ENCODE data around the gene EZH1. TPM values are rescaled to one million over a fixed set of nuclear protein-coding genes. Genes with fewer than 3 reads are reported as not detected.
"Not testable (repeated sequence)": the region's sequence is repeated elsewhere in the genome, so short reads cannot be mapped to it uniquely, and the experiment has no call there.

EZH1 gene
- total and polyA plus RNA-seq, 2 experiments from 2014 or later, result 22.7 to 33.8 TPM

DNA sequence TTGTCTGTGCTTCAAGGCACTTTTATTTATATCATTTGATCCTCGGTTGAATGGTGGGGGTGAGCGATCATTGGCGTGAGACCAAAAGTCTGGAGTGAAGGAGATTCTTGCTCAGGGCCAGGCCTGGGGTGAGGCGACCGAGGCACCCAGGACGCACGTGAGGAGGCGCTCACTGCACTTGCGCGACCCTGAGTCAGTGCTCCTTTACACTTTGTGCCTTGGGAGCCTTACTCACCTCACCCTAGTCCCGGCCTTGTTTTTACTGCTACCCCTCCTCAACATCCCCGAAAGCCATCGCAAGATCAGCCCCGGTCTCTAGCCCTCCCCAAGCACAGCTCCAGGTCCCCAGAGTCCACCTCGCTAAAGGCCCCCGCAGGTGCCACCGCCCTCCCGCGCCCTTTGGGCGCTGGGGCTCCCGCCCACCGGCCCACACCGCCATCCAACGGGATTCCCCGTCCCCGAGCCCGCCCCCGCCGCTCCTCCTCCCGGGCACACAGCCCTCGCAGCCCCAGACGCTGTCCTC lies 496 bp downstream of the EZH1 start:
- Histone ChIP-seq H3K4me1 (ENCODE audit: low read depth) (peaks cover 10% of the 10 kb centered on the region), H3K27me3 (no peaks in the 10 kb centered on the region), H3K27ac (peak overlapping the region; percentile 96), H3K9me3 (ENCODE audit: low read depth) (no peaks in the 10 kb centered on the region), H3K4me3 (peak overlapping the region; percentile 76), H3K36me3 (no peaks in the 10 kb centered on the region)
- TF ChIP-seq, protein P1, sequence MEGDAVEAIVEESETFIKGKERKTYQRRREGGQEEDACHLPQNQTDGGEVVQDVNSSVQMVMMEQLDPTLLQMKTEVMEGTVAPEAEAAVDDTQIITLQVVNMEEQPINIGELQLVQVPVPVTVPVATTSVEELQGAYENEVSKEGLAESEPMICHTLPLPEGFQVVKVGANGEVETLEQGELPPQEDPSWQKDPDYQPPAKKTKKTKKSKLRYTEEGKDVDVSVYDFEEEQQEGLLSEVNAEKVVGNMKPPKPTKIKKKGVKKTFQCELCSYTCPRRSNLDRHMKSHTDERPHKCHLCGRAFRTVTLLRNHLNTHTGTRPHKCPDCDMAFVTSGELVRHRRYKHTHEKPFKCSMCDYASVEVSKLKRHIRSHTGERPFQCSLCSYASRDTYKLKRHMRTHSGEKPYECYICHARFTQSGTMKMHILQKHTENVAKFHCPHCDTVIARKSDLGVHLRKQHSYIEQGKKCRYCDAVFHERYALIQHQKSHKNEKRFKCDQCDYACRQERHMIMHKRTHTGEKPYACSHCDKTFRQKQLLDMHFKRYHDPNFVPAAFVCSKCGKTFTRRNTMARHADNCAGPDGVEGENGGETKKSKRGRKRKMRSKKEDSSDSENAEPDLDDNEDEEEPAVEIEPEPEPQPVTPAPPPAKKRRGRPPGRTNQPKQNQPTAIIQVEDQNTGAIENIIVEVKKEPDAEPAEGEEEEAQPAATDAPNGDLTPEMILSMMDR (IDR thresholded peaks at IDR 0.05; ENCODE audit: low read depth, low read length), result peak; percentile 7
- DNase-seq (ENCODE audit: low read depth in 1 of 2, low spot score in 1 of 2), result peak; percentile 42 to 81

DNA sequence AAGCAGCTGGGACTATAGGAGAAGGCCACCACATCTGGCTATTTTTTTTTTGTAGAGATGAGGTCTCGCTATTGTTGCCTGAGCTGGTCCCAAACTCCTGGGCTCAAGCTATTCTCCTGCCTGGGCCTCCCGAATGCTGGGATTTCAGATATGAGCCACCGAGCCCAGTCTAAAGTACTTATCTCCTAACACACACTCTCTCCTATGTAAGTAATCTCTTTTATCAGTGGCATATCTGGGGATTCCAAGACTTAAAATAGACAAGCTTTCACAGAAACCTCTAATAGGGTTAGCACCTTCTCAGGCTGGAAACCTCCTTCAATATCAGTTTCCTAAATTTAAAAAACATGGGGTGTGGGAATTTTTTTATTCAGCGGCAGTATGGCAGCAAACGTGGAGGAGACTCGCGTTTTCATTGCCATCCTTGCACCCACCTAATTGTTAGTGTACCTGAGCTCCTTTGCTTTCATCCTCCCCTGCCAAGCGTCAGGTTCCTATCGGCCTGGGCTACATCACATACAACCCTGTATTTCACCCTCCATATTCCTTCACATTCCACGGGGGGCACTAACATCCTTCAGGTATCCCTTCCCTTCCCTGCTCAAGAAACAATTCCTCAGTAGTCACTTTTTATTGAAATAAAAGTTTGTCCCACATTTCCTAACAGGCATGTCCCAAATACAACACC lies 1.1 kb downstream of the EZH1 start:
- Histone ChIP-seq H3K9me3 (ENCODE audit: low read depth) (no peaks in the 10 kb centered on the region), H3K36me3 (no peaks in the 10 kb centered on the region), H3K27ac (peak overlapping the region; percentile 96), H3K4me3 (peak overlapping the region; percentile 76), H3K4me1 (ENCODE audit: low read depth) (peaks cover 10% of the 10 kb centered on the region), H3K27me3 (no peaks in the 10 kb centered on the region)
- DNase-seq (ENCODE audit: low read depth in 1 of 2, low spot score in 1 of 2), result no peak
- TF ChIP-seq, protein P1 (IDR thresholded peaks at IDR 0.05; ENCODE audit: low read depth, low read length), result peak; percentile 25

DNA sequence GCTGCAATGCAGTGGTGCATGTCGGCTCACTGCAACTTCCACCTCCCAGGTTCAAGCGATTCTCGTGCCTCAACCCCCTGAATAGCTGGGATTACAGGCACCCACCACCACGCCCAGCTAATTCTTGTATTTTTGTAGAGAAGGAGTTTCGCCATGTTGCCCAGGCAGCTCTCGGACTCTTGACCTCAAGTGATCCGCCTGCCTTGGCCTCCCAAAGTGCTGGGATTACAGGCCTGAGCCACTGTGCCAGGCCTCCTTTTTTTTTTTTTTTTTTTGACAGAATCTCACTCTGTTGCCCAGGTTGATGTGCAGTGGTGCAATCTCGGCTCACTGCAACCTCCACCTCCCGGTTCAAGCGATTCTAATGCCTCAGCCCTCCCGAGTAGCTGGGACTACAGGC lies 1.9 kb downstream of the EZH1 start:
- H3K27ac ChIP-seq; H3K36me3 ChIP-seq; H3K4me3 ChIP-seq; DNase-seq (ENCODE audit: low read depth in 1 of 2, low spot score in 1 of 2); H3K4me1 ChIP-seq (ENCODE audit: low read depth); H3K9me3 ChIP-seq (ENCODE audit: low read depth); H3K27me3 ChIP-seq: not testable (repeated sequence)

DNA sequence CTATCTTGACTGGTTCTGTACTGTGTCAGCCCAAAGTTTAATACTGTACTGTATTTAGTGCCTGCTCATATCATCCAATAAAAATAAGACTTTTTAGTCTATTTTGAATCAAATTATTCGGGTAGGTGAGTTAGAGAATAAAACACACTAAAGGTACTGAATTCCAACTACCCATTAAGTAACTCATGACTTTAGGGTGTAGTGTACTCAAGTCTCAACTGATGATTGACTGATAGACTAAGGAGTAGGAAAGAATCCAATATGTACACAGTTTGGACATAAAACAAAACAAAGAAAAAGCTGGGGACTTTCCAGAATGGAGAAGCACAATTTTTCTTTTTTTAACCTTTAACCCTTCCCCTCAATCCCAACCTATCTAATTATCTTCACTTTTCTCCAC lies 4.1 kb downstream of the EZH1 start:
- Histone ChIP-seq H3K27ac (no peak overlapping the region), H3K4me1 (ENCODE audit: low read depth) (peaks cover 10% of the 10 kb centered on the region), H3K4me3 (no peak overlapping the region), H3K36me3 (no peaks in the 10 kb centered on the region), H3K27me3 (no peaks in the 10 kb centered on the region), H3K9me3 (ENCODE audit: low read depth) (no peaks in the 10 kb centered on the region)
- TF ChIP-seq, protein P1 (IDR thresholded peaks at IDR 0.05; ENCODE audit: low read depth, low read length), result no peak
- no peak for DNase-seq (ENCODE audit: low read depth in 1 of 2, low spot score in 1 of 2)

DNA sequence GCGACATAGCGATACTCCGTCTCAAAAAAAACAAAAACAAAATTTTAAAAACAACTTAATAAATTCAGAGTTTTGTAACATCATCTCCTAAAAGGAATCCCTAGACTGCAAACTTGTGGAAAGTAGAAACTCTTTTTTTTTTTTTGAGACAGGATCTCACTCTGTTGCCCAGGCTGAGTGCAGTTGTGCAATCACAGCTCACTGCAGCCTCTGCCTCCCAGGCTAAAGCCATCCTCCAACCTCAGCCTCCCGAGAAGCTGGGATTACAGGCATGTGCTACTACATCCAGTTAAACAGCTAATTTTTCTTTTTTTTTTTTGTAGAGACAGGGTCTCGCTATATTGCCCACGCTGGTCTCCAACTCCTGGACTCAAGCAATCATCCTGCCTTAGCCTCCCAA lies 19.7 kb downstream of the EZH1 start:
- no peaks in the 10 kb centered on the region for H3K27me3 ChIP-seq
- H3K36me3 ChIP-seq, result peaks cover 33% of the 10 kb centered on the region
- H3K4me1 ChIP-seq (ENCODE audit: low read depth), result no peaks in the 10 kb centered on the region
- no peak for DNase-seq (ENCODE audit: low read depth in 1 of 2, low spot score in 1 of 2)
- no peaks in the 10 kb centered on the region for H3K9me3 ChIP-seq (ENCODE audit: low read depth)
- H3K4me3 ChIP-seq, result no peak overlapping the region
- TF ChIP-seq, protein P1 (IDR thresholded peaks at IDR 0.05; ENCODE audit: low read depth, low read length), result no peak
- no peak overlapping the region for H3K27ac ChIP-seq

DNA sequence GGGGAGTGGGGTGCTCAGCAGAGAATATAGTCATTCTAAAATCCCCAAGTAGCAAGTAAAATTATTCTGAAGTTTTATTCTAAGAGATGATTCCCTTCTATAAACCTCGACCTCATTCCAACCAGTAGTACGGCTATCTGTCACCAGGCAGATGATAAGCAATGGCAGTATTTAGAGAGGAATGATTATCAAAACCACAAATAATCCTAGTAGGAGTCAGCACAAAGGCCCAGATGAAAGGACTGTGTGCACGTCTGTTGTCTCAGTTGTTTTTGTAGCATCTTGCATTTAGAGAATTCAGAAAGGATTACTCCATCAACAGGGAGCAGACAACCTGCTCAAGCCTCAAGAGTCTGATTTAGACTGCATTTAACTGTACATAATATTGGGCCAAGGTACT lies 21.2 kb downstream of the EZH1 start:
- H3K36me3 ChIP-seq, result peaks cover 40% of the 10 kb centered on the region
- no peaks in the 10 kb centered on the region for H3K9me3 ChIP-seq (ENCODE audit: low read depth)
- H3K27ac ChIP-seq, result no peak overlapping the region
- H3K4me1 ChIP-seq (ENCODE audit: low read depth), result no peaks in the 10 kb centered on the region
- no peaks in the 10 kb centered on the region for H3K27me3 ChIP-seq
- DNase-seq (ENCODE audit: low read depth in 1 of 2, low spot score in 1 of 2), result no peak
- TF ChIP-seq, protein P1 (IDR thresholded peaks at IDR 0.05; ENCODE audit: low read depth, low read length), result no peak
- no peak overlapping the region for H3K4me3 ChIP-seq
